HEK293 (cell line): Measurements from ENCODE around the gene PNLDC1.
A peak's percentile ranks its signal among the peaks of the same experiment; 100 is the strongest.

Source experiments
- GLIS1 ChIP-seq: fragments of 450-650 bp; formaldehyde crosslinking; IDR thresholded peaks from 2 replicates; pipeline ENCODE4 v1.5.1; 2016; ENCODE audit warnings: missing biosample characterization, missing genetic modification characterization
- KLF10 ChIP-seq: fragments of 450-650 bp; IDR thresholded peaks from 2 replicates; pipeline ENCODE4 v1.5.1; 2018; ENCODE audit warnings: missing biosample characterization, mild to moderate bottlenecking, missing genetic modification characterization
- PRDM1 ChIP-seq: fragments of 450-650 bp; formaldehyde crosslinking; IDR thresholded peaks from 2 replicates; pipeline ENCODE4; 2016; ENCODE audit warnings: missing biosample characterization, missing genetic modification characterization
- YY1 ChIP-seq: fragments of 450-650 bp; formaldehyde crosslinking; IDR thresholded peaks from 2 replicates; pipeline ENCODE4 v1.5.1; 2018; ENCODE audit warnings: missing biosample characterization, missing genetic modification characterization
- ZBTB1 ChIP-seq: fragments of 450-650 bp; formaldehyde crosslinking; IDR thresholded peaks from 2 replicates; pipeline ENCODE4 v1.5.1; 2016; ENCODE audit warnings: missing biosample characterization, missing genetic modification characterization
- ZBTB20 ChIP-seq: fragments of 450-650 bp; formaldehyde crosslinking; IDR thresholded peaks from 2 replicates; pipeline ENCODE4 v1.5.1; 2016; ENCODE audit warnings: missing biosample characterization, missing genetic modification characterization
- ZFP3 ChIP-seq: fragments of 450-650 bp; formaldehyde crosslinking; IDR thresholded peaks from 2 replicates; pipeline ENCODE4 v1.5.1; 2016; ENCODE audit warnings: low read depth, missing biosample characterization, missing genetic modification characterization
- ZIC2 ChIP-seq: fragments of 450-650 bp; formaldehyde crosslinking; IDR thresholded peaks from 2 replicates; pipeline ENCODE4 v1.5.1; 2016; ENCODE audit warnings: missing biosample characterization, missing genetic modification characterization
- ZNF155 ChIP-seq: fragments of 450-650 bp; formaldehyde crosslinking; IDR thresholded peaks from 2 replicates; pipeline ENCODE4 v1.5.1; 2016; ENCODE audit warnings: missing biosample characterization, missing genetic modification characterization
- ZNF157 ChIP-seq: fragments of 450-650 bp; formaldehyde crosslinking; IDR thresholded peaks from 2 replicates; pipeline ENCODE4 v1.5.1; 2016; ENCODE audit warnings: missing biosample characterization, missing genetic modification characterization
- ZNF169 ChIP-seq: fragments of 450-650 bp; formaldehyde crosslinking; IDR thresholded peaks from 2 replicates; pipeline ENCODE4 v1.5.1; 2016; ENCODE audit warnings: missing biosample characterization, missing genetic modification characterization
- ZNF174 ChIP-seq: fragments of 450-650 bp; formaldehyde crosslinking; IDR thresholded peaks from 2 replicates; pipeline ENCODE4 v1.5.0; 2017; ENCODE audit warnings: missing biosample characterization, mild to moderate bottlenecking, missing genetic modification characterization
- ZNF19 ChIP-seq: fragments of 450-650 bp; formaldehyde crosslinking; IDR thresholded peaks from 2 replicates; pipeline ENCODE4; 2016; ENCODE audit warnings: missing biosample characterization, missing genetic modification characterization, low read depth
- ZNF202 ChIP-seq: fragments of 450-650 bp; formaldehyde crosslinking; IDR thresholded peaks from 2 replicates; pipeline ENCODE4 v1.5.1; 2016; ENCODE audit warnings: missing biosample characterization, missing genetic modification characterization, borderline replicate concordance
- ZNF214 ChIP-seq: fragments of 450-650 bp; formaldehyde crosslinking; IDR thresholded peaks from 2 replicates; pipeline ENCODE4 v1.5.1; 2017; ENCODE audit warnings: missing biosample characterization, mild to moderate bottlenecking, missing genetic modification characterization, borderline replicate concordance
- ZNF416 ChIP-seq: fragments of 450-650 bp; formaldehyde crosslinking; IDR thresholded peaks from 2 replicates; pipeline ENCODE4 v1.5.1; 2016; ENCODE audit warnings: missing biosample characterization, missing genetic modification characterization
- ZNF548 ChIP-seq: fragments of 450-650 bp; formaldehyde crosslinking; IDR thresholded peaks from 2 replicates; pipeline ENCODE4 v1.5.1; 2016; ENCODE audit warnings: missing biosample characterization, missing genetic modification characterization
- ZNF654 ChIP-seq: fragments of 450-650 bp; formaldehyde crosslinking; IDR thresholded peaks from 2 replicates; pipeline ENCODE4 v1.5.1; 2016; ENCODE audit warnings: low read depth, missing biosample characterization, missing genetic modification characterization
- ZNF830 ChIP-seq: fragments of 450-650 bp; IDR thresholded peaks from 2 replicates; pipeline ENCODE4 v1.5.0; 2018; ENCODE audit warnings: missing biosample characterization, missing genetic modification characterization, low read depth, mild to moderate bottlenecking, moderate library complexity
- TF ChIP-seq, protein P1 (sequence below): fragments of 450-650 bp; formaldehyde crosslinking; IDR thresholded peaks from 2 replicates; pipeline ENCODE4 v1.5.1; 2017; ENCODE audit warnings: missing biosample characterization, missing genetic modification characterization
- TF ChIP-seq, protein P2 (sequence below): fragments of 450-650 bp; formaldehyde crosslinking; IDR thresholded peaks from 2 replicates; pipeline ENCODE4 v1.5.1; 2016; ENCODE audit warnings: missing biosample characterization, missing genetic modification characterization
- TF ChIP-seq, protein P3 (sequence below): fragments of 450-650 bp; formaldehyde crosslinking; IDR thresholded peaks from 2 replicates; pipeline ENCODE4 v1.5.1; 2016; ENCODE audit warnings: missing biosample characterization, missing genetic modification characterization
- TF ChIP-seq, protein P4 (sequence below): fragments of 450-650 bp; formaldehyde crosslinking; IDR thresholded peaks from 2 replicates; pipeline ENCODE4 v1.5.1; 2016; ENCODE audit warnings: missing biosample characterization, missing genetic modification characterization
- TF ChIP-seq, protein P5 (sequence below): fragments of 450-650 bp; formaldehyde crosslinking; conservative IDR thresholded peaks from 2 replicates; pipeline ENCODE4 v1.5.1; 2016; ENCODE audit warnings: low read depth, missing biosample characterization, missing genetic modification characterization
- TF ChIP-seq, protein P6 (sequence below): fragments of 450-650 bp; formaldehyde crosslinking; IDR thresholded peaks from 2 replicates; pipeline ENCODE4; 2016; ENCODE audit warnings: missing biosample characterization, missing genetic modification characterization
- TF ChIP-seq, protein P7 (sequence below): fragments of 450-650 bp; formaldehyde crosslinking; IDR thresholded peaks from 2 replicates; pipeline ENCODE4 v1.5.1; 2016; ENCODE audit warnings: missing biosample characterization, missing genetic modification characterization, borderline replicate concordance

PNLDC1 gene

DNA sequence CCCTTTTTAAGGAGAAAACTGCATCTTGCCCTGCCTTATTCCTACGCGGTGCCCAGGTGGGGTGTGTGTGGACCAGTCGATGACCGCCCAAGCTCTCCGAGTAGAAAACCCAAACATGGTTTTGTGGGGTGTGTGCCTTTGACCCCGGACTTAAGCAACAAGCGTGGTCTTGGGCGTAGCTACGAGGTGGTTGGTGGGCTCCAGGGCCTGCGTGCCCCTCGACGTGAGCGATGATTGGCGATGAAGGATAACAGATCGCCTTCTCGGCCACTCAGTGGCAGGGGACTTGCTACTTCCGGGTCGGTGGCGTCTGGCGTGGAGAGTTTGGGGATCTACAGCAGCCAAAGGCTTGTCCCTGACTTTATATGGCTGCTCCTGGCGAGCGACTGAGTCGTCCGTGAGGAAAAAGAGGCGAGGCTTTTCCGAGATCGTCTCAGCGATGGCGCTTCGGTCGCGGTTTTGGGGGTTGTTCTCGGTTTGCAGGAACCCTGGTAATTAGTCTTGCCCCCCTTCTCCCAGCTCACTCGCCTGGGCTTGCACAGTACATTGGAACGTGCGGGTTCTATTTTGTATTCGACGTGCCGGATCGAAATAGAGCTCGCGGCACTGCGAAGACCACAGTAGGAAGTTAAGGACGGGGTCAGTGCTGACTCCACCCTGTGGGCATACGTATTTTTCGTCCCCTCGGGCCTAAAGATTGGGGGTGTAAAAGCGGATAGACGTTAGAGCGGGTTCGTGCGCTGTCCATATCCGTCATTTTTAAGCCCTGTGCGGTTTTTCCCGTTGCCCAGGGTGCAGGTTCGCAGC is 9.7 kb upstream of the PNLDC1 start, which contains the start of gene MRPL18 (continued):
- TF ChIP-seq, protein P1, sequence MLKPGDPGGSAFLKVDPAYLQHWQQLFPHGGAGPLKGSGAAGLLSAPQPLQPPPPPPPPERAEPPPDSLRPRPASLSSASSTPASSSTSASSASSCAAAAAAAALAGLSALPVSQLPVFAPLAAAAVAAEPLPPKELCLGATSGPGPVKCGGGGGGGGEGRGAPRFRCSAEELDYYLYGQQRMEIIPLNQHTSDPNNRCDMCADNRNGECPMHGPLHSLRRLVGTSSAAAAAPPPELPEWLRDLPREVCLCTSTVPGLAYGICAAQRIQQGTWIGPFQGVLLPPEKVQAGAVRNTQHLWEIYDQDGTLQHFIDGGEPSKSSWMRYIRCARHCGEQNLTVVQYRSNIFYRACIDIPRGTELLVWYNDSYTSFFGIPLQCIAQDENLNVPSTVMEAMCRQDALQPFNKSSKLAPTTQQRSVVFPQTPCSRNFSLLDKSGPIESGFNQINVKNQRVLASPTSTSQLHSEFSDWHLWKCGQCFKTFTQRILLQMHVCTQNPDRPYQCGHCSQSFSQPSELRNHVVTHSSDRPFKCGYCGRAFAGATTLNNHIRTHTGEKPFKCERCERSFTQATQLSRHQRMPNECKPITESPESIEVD, result no peak
- TF ChIP-seq, protein P2, sequence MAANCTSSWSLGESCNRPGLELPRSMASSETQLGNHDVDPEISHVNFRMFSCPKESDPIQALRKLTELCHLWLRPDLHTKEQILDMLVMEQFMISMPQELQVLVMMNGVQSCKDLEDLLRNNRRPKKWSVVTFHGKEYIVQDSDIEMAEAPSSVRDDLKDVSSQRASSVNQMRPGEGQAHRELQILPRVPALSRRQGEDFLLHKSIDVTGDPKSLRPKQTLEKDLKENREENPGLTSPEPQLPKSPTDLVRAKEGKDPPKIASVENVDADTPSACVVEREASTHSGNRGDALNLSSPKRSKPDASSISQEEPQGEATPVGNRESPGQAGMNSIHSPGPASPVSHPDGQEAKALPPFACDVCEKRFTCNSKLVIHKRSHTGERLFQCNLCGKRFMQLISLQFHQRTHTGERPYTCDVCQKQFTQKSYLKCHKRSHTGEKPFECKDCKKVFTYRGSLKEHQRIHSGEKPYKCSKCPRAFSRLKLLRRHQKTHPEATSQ (tag by site-specific recombination), result no peak
- TF ChIP-seq ZNF155 (tag by site-specific recombination) (no peak), PRDM1 (tag by site-specific recombination) (no peak), ZNF830 (tag by site-specific recombination) (no peak), YY1 (tag by site-specific recombination) (no peak; the same call in 1 of the 2 replicates), ZNF416 (no peak), KLF10 (tag by site-specific recombination) (peak; percentile 63; the same call in 1 of the 2 replicates), ZFP3 (tag by site-specific recombination) (no peak), ZNF548 (tag by site-specific recombination) (no peak), ZNF202 (tag by site-specific recombination) (no peak), ZBTB1 (tag by site-specific recombination) (no peak), GLIS1 (no peak), ZNF654 (tag by site-specific recombination) (no peak), ZIC2 (tag by site-specific recombination) (no peak), ZNF174 (tag by site-specific recombination) (no peak), ZNF169 (no peak), ZNF214 (tag by site-specific recombination) (no peak), ZBTB20 (tag by site-specific recombination) (peak; percentile 76), ZNF19 (tag by site-specific recombination) (no peak), ZNF157 (tag by site-specific recombination) (no peak)
- TF ChIP-seq, protein P3, sequence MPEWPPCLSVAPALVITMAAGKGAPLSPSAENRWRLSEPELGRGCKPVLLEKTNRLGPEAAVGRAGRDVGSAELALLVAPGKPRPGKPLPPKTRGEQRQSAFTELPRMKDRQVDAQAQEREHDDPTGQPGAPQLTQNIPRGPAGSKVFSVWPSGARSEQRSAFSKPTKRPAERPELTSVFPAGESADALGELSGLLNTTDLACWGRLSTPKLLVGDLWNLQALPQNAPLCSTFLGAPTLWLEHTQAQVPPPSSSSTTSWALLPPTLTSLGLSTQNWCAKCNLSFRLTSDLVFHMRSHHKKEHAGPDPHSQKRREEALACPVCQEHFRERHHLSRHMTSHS, result no peak
- TF ChIP-seq, protein P4, sequence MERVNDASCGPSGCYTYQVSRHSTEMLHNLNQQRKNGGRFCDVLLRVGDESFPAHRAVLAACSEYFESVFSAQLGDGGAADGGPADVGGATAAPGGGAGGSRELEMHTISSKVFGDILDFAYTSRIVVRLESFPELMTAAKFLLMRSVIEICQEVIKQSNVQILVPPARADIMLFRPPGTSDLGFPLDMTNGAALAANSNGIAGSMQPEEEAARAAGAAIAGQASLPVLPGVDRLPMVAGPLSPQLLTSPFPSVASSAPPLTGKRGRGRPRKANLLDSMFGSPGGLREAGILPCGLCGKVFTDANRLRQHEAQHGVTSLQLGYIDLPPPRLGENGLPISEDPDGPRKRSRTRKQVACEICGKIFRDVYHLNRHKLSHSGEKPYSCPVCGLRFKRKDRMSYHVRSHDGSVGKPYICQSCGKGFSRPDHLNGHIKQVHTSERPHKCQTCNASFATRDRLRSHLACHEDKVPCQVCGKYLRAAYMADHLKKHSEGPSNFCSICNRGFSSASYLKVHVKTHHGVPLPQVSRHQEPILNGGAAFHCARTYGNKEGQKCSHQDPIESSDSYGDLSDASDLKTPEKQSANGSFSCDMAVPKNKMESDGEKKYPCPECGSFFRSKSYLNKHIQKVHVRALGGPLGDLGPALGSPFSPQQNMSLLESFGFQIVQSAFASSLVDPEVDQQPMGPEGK (tag by site-specific recombination), result no peak
- TF ChIP-seq, protein P5, sequence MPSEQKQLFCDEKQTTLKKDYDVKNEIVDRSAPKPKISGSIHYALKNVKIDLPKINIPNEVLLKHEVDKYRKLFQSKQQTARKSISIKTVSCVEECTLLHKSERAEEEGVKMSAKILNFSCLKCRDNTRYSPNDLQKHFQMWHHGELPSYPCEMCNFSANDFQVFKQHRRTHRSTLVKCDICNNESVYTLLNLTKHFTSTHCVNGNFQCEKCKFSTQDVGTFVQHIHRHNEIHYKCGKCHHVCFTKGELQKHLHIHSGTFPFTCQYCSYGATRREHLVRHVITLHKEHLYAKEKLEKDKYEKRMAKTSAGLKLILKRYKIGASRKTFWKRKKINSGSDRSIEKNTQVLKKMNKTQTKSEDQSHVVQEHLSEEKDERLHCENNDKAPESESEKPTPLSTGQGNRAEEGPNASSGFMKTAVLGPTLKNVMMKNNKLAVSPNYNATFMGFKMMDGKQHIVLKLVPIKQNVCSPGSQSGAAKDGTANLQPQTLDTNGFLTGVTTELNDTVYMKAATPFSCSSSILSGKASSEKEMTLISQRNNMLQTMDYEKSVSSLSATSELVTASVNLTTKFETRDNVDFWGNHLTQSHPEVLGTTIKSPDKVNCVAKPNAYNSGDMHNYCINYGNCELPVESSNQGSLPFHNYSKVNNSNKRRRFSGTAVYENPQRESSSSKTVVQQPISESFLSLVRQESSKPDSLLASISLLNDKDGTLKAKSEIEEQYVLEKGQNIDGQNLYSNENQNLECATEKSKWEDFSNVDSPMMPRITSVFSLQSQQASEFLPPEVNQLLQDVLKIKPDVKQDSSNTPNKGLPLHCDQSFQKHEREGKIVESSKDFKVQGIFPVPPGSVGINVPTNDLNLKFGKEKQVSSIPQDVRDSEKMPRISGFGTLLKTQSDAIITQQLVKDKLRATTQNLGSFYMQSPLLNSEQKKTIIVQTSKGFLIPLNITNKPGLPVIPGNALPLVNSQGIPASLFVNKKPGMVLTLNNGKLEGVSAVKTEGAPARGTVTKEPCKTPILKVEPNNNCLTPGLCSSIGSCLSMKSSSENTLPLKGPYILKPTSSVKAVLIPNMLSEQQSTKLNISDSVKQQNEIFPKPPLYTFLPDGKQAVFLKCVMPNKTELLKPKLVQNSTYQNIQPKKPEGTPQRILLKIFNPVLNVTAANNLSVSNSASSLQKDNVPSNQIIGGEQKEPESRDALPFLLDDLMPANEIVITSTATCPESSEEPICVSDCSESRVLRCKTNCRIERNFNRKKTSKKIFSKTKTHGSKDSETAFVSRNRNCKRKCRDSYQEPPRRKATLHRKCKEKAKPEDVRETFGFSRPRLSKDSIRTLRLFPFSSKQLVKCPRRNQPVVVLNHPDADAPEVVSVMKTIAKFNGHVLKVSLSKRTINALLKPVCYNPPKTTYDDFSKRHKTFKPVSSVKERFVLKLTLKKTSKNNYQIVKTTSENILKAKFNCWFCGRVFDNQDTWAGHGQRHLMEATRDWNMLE, result peak; percentile 35; the same call in 1 of the 2 replicates
- TF ChIP-seq, protein P6, sequence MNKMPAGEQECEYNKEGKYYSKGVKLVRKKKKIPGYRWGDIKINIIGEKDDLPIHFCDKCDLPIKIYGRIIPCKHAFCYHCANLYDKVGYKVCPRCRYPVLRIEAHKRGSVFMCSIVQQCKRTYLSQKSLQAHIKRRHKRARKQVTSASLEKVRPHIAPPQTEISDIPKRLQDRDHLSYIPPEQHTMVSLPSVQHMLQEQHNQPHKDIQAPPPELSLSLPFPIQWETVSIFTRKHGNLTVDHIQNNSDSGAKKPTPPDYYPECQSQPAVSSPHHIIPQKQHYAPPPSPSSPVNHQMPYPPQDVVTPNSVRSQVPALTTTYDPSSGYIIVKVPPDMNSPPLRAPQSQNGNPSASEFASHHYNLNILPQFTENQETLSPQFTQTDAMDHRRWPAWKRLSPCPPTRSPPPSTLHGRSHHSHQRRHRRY (tag by site-specific recombination), result no peak
- TF ChIP-seq, protein P7, sequence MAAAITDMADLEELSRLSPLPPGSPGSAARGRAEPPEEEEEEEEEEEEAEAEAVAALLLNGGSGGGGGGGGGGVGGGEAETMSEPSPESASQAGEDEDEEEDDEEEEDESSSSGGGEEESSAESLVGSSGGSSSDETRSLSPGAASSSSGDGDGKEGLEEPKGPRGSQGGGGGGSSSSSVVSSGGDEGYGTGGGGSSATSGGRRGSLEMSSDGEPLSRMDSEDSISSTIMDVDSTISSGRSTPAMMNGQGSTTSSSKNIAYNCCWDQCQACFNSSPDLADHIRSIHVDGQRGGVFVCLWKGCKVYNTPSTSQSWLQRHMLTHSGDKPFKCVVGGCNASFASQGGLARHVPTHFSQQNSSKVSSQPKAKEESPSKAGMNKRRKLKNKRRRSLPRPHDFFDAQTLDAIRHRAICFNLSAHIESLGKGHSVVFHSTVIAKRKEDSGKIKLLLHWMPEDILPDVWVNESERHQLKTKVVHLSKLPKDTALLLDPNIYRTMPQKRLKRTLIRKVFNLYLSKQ, result no peak
